ENCODE data around the gene RAB3B.

DNA sequence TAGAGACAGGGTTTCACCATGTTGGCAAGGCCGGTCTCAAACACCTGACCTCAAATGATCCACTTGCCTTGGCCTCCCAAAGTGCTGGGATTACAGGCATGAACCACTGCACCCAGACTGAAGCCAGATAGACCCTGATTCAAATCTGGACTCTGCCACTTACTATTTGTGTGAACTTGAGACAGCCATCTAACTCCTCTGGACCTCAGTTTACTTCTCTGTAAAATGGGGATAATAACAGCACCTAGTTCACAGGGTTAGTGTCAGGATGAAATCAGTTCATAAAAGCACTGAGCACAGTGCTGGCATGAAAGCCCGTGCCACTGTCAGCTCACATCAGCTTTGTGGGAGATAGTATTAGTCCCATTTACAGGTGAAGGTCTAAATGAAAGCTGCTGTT is 28.5 kb downstream of the RAB3B start:
- no peak for TF ChIP-seq EZH2 (IDR thresholded peaks at IDR 0.05; ENCODE audit: low read length, missing control alignments)
- TF ChIP-seq, protein P1, sequence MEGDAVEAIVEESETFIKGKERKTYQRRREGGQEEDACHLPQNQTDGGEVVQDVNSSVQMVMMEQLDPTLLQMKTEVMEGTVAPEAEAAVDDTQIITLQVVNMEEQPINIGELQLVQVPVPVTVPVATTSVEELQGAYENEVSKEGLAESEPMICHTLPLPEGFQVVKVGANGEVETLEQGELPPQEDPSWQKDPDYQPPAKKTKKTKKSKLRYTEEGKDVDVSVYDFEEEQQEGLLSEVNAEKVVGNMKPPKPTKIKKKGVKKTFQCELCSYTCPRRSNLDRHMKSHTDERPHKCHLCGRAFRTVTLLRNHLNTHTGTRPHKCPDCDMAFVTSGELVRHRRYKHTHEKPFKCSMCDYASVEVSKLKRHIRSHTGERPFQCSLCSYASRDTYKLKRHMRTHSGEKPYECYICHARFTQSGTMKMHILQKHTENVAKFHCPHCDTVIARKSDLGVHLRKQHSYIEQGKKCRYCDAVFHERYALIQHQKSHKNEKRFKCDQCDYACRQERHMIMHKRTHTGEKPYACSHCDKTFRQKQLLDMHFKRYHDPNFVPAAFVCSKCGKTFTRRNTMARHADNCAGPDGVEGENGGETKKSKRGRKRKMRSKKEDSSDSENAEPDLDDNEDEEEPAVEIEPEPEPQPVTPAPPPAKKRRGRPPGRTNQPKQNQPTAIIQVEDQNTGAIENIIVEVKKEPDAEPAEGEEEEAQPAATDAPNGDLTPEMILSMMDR (conservative IDR thresholded peaks at IDR 0.05 in 1 of 2, IDR thresholded peaks at IDR 0.05 in 1 of 2; ENCODE audit: low read depth in 1 of 2, low read length in 2 of 2): no peak
